Activated CD8-positive, alpha-beta memory T cell treated with anti-CD3 and anti-CD28 coated beads for 4 hours (primary cell): Measurements from ENCODE around the gene ZNF107.
"Not testable (repeated sequence)": the region's sequence is repeated elsewhere in the genome, so short reads cannot be mapped to it uniquely, and the experiment has no call there.

Experiments used
- DNase-seq, 2 donors: peaks; one replicate each; pipeline ENCODE4 v3.0.0-alpha.2; 2020; ENCODE audit warnings: low read depth in 2 of 2

Gene ZNF107

GRCh38 chr7:64733550-64734240 is 67.8 kb downstream of the ZNF107 start:
- DNase-seq, result no peak

GRCh38 chr7:64736575-64736974 is 70.6 kb downstream of the ZNF107 start:
- DNase-seq, result no peak

GRCh38 chr7:64738403-64738802 is 72.5 kb downstream of the ZNF107 start:
- not testable (repeated sequence) for DNase-seq

- not testable (repeated sequence) for DNase-seq
These were observed 73.0 kb downstream of the ZNF107 start for GRCh38 chr7:64738953-64739352.

GRCh38 chr7:64744680-64745079 is 78.7 kb downstream of the ZNF107 start:
- no peak for DNase-seq

GRCh38 chr7:64747802-64748201 is 81.9 kb downstream of the ZNF107 start:
- no peak for DNase-seq

GRCh38 chr7:64753032-64753431 is 87.1 kb downstream of the ZNF107 start:
- DNase-seq, result no peak

- no peak for DNase-seq
These were observed 89.9 kb downstream of the ZNF107 start for GRCh38 chr7:64755865-64756264.

- no peak for DNase-seq
These were observed 92.2 kb downstream of the ZNF107 start for GRCh38 chr7:64758151-64758550.
